GM19397 (cell line): Measurements from ENCODE around the gene LDLRAD3.

Experiments used
- ATAC-seq: cut with Tn5 transposase; IDR thresholded peaks from one replicate; pipeline ENCODE4 v1.9.1; 2021; ENCODE audit warnings: mild to moderate bottlenecking, moderate library complexity; ENCODE audit not compliant: unreplicated experiment

LDLRAD3 gene

DNA sequence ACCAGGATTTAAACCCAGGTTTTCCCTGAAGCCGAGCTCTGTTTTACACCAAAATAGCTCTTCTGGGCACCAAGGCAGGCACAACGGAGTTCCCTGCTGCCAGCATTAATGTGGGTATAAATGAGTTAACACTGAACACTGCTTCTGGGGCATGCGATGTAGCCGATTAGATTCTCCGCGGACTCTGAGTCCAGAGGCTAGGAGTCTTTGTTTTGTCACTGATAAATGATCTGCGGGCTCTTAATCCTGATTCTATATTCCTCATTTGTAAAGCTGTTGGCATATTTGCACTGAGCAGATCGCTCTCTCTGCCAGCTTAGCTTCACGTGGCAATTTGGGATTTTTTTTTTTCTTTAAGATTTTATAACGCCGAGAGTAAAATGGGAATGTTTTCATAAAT, 16.8 kb upstream of the LDLRAD3 start:
- no peak for ATAC-seq

- ATAC-seq = no peak
Observed at GRCh38 chr11:35927682-35928081, 16.2 kb upstream of the LDLRAD3 start.

DNA sequence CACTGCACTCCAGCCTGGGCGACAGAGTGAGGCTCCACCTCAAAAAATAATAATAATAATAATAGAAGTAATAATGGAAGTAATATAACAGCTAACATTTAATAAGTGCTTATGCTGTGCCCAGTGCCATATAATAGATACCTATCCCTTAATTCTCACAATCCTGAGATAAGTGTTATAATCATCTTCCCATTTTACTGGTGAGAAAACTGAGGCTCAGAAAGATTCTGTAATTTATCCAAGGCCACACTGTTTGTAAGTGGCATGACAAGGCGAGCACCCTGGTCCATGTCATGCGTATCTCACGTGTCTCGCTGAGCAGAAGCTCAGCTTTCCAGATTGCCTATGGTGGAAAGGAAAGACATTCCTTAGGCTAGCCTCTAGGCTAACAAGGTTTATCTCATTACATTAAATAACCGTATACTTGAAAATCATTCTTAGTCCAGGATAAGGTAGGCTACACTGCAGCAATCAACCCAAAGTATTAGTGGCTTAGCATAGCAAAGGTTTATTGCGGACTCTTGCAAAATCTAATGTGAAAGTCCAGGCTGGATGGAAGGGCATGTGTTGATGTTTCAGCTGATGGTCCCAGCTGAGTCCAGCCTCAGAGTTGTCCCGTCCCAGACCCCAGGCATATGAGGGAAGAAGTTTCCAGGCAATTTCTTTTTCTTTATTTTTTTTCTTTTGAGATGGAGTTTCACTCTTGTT, 15.0 kb upstream of the LDLRAD3 start:
- ATAC-seq = no peak

- no peak for ATAC-seq
Observed at GRCh38 chr11:35930466-35930865, 13.4 kb upstream of the LDLRAD3 start.

GRCh38 chr11:35932121-35932520, 11.7 kb upstream of the LDLRAD3 start:
- no peak for ATAC-seq

- ATAC-seq = no peak
Observed at GRCh38 chr11:35932681-35933319, 11.1 kb upstream of the LDLRAD3 start.

DNA sequence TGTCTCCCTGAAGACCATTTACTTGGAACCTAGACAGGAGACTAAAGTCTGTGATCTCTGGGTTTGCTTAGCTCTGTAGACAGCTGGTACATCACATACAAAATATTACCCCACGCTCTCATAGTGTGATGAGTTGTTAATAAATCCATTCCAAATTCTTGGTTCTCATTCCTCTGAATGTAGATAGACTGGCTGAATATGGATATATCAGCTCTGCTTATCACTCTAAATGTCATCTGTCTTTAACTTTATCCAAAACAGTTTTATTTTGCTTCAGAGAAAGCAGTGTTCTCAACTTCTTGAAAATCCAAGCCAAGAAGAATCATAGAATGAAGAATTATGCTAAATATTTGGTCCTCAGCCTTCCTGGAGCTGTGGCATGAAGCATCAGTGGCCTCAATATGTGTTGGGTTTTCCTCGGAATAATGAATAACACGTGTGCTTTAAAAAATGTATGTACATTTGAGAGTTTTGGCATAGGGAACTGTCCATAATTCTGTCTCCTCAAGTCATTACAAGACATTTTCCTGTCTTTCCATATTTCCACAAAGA, 10.5 kb upstream of the LDLRAD3 start:
- ATAC-seq = no peak

GRCh38 chr11:35934271-35934670, 9.6 kb upstream of the LDLRAD3 start:
- ATAC-seq = no peak

DNA sequence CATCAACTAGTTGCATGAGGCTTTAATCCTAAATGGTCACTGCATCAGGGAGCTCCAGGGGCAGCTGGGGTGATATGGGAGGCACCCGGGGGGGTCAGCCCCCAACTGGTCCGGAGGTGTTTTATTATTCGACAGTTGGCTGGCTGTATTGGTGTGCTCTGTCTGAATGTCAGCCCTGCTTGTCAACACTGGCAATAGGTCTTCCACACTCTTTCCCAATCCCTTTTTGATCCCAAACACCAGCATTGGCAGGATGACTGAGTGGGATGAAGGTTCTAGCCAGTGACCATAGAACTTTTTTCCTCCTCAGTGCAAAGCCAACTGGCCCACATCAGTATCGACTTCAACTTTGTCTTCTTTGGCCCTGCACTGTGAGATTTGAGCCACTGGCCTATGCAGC, 8.9 kb upstream of the LDLRAD3 start:
- no peak for ATAC-seq

GRCh38 chr11:35935390-35935789, 8.5 kb upstream of the LDLRAD3 start:
- ATAC-seq = no peak

DNA sequence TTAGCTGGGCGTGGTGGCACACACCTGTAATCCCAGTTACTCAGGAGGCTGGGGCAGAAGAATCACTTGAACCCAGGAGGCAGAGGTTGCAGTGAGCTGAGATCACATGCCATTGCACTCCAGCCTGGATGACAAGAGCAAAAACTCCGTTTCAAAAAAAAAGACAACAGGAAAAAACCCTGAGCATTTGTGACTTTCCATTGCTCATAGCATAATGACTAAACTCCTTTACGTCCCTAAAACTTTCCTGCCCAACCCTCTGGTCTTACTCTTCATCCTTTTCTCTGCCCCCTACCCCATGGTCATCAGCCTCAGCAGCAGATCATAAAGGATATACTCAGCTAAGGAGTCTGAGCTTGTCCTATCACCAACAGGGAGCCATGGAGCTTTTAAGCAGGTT, 6.8 kb upstream of the LDLRAD3 start:
- no peak for ATAC-seq

DNA sequence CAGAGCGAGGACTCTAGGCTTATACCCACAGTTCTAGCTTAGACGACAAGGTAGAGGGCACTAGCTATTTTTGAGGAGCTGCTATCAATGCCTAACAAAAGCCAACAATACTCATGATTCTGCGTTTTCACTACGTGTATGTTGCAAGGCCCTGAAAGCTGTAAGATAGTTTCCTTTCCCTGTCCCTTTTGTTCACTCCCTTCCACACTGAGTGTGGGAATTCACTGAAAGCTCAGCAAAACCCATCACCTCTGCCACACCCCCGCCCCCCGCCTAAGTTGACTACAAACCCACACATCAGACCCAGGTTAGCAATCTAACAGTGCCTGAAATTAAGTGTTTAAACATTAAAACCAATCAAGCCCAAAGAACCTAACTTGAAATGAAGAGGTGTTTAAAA, 6.2 kb upstream of the LDLRAD3 start:
- no peak for ATAC-seq

DNA sequence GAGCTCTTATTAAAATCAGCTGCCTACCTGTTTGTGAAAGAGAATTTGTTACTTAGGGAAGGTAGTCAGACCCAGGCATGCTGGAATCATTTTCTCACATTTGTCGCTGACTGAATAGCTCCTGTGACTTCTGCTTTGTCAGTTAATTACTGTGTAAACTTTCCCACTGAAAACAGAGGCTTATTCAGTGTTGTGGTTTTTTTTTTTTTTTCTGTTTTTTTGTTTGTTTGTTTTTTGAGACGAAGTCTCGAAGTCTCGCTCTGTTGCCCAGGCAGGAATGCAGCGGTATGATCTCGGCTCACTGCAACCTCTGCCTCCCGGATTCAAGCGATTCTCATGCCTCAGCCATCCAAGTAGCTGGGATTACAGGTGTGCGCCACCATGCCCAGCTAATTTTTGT, 5.6 kb upstream of the LDLRAD3 start:
- ATAC-seq = no peak

- ATAC-seq = no peak
Observed at GRCh38 chr11:35943309-35943708, 553 bp upstream of the LDLRAD3 start.

DNA sequence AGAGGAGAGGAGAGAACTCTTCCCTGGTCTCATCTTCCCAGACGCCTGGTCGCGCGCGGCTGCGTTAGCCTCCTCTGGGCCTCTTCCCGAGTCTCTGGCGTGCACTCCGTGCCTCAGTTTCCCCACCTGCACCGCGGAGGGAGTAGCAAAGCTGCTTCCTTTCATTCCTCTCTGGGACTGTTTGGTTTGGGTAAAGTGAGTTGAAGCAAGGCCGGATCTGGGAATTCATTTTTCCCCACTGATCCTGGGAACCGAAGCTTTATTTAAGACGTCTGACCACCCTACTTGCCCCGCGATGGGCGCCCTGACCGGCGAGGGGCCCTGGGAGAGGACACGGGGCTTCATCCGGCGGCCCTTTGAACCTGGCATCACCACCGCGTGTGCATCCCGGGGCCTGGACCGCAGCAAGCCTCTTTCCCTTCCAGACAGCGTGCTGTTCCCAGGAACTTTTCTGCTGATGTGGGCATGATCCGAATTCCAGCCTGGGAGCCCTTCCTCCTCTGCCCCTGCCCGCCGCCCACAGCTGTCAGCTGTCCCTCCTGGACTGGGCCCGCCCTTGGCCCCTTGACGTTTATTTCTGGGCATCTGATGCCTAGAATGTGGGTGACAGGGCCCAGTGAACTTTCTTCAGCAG, 758 bp downstream of the LDLRAD3 start:
- ATAC-seq = no peak

- ATAC-seq = no peak
Observed at GRCh38 chr11:35945137-35945518, 1.3 kb downstream of the LDLRAD3 start.

DNA sequence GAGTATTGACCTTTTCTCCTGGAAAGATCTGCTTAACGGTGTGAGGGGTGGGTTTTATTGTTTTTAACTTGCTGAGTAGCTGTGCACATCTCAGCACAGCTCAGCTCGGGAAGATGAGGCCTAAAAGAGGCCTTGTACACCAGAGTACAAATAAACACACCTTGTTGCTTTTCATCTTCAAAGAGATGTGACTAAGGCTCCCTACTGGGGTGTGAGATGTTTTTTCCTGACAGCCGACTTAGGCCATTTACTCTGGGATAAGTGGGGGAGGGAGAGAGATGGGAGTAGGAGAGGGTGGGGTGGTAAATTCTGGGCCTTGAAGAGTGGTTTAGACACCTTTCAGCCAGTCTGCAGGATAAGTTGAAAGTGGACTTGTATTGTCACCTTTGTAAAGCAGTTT, 2.9 kb downstream of the LDLRAD3 start:
- no peak for ATAC-seq

DNA sequence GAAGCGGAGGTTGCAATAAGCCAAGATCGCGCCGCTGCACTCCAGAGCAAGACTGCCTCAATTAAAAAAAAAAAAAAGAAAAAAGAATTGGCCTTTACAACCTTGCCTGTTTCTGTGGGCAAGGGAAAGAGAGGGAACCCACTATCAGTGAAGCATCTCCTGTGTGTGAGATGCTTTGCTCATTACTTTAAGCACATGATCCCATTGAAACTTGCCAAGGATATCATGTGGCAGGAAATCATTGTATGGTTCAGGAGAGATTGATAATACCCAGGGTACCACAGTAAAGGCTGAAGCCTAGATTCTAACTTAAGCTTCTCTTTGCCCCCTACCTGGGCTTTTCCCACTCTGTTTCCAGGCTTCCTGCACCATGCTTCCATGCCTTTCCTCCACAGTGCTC, 3.6 kb downstream of the LDLRAD3 start:
- no peak for ATAC-seq

DNA sequence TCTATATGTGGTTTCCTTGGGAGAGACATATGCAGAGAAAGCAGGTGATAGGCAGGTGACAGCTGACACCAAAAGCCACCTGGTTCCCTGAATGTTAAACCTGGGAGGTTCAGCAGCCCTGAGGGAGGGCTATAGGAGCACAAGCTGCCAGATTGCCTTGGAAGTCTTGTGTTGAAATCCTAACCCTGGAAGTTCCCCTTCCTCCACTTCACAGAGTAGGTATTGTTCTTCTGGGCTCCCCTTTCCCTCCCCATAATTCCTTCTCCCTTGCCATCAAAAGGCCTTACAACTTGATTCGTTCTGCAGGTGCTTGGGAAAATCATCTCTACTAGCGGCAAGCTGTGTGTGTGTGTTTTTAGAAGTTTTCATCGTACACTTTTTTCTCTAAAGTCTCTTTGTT, 5.4 kb downstream of the LDLRAD3 start:
- ATAC-seq = no peak

- no peak for ATAC-seq
Observed at GRCh38 chr11:35950082-35950481, 6.2 kb downstream of the LDLRAD3 start.

DNA sequence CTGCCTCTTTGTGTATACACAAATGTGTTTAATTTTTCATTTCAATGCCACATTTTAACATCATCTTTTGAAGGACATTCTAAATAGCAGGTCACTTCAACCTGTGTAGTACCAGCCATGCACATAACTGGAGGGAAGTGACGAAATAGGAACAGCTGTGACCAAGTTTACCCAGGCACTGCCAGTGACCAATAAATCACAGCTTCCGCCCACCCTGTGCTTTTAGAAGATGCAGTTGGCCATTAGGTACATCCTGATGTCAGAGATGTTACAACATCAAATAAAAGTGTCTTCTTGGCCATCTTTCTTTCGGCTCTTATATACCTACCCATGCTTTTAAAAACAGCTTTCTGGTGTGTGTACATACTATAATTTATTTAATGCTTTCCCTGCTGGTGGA, 7.8 kb downstream of the LDLRAD3 start:
- no peak for ATAC-seq

DNA sequence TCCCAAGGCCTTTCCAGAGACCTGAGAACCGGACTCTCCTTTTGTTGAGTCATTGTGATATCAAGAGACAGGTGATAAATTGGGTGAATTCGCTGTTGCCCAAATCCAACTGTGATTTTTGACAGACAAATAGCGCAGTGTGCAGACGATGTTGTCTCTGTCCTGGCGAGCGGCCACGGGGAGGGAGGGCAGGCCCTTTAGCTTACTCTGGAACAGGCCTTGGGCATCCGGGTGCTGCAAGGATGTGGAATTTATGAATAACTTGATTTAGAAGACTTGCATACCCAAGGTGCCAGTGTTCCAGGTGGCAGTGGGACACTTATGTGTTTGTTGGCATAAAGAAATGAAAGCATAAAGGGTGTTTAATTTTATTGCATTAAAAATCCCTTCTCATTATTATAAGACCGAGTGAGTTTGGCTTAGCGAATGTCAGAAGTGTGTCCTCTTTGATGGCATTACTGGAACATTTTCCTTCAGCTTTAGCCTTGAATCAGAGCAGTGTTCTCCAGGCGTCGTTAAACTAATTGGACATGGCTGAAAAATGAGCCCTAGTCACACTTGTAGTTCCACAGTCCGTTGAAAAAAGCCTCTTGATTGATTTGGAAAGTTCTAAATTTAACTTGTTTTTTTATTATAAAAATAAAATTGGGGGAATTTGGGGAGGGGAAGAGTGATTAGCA, 9.4 kb downstream of the LDLRAD3 start:
- no peak for ATAC-seq
